ENCODE data around the gene CLCN5.
A peak's percentile ranks its signal among the peaks of the same experiment; 100 is the strongest.

Gene CLCN5

GRCh38 chrX:49922291-49923241 is at the start of gene CLCN5:
CLCN5 (plus strand) TSS chrX:49922596; CDS start chrX:49925299, 2,703 bp downstream.
- TF ChIP-seq, protein P1, sequence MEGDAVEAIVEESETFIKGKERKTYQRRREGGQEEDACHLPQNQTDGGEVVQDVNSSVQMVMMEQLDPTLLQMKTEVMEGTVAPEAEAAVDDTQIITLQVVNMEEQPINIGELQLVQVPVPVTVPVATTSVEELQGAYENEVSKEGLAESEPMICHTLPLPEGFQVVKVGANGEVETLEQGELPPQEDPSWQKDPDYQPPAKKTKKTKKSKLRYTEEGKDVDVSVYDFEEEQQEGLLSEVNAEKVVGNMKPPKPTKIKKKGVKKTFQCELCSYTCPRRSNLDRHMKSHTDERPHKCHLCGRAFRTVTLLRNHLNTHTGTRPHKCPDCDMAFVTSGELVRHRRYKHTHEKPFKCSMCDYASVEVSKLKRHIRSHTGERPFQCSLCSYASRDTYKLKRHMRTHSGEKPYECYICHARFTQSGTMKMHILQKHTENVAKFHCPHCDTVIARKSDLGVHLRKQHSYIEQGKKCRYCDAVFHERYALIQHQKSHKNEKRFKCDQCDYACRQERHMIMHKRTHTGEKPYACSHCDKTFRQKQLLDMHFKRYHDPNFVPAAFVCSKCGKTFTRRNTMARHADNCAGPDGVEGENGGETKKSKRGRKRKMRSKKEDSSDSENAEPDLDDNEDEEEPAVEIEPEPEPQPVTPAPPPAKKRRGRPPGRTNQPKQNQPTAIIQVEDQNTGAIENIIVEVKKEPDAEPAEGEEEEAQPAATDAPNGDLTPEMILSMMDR (conservative IDR thresholded peaks at IDR 0.05; ENCODE audit: low read depth, low read length): no peak
- H3K4me3 ChIP-seq (ENCODE audit: low read length): peak within 1 kb of the TSS; percentile 64
- peak; percentile 65 for DNase-seq (ENCODE audit: low read depth)

- TF ChIP-seq, protein P1 (conservative IDR thresholded peaks at IDR 0.05; ENCODE audit: low read depth, low read length): peak; percentile 59
- DNase-seq (ENCODE audit: low read depth): peak; percentile 2
- H3K4me3 ChIP-seq (ENCODE audit: low read length): no peak overlapping the region
Observed at GRCh38 chrX:49876750-49877149, 45.6 kb upstream of the CLCN5 start.

- TF ChIP-seq, protein P1 (conservative IDR thresholded peaks at IDR 0.05; ENCODE audit: low read depth, low read length): no peak
- H3K4me3 ChIP-seq (ENCODE audit: low read length): no peak overlapping the region
- no peak for DNase-seq (ENCODE audit: low read depth)
Observed at GRCh38 chrX:49877397-49878101, 44.8 kb upstream of the CLCN5 start.

DNA sequence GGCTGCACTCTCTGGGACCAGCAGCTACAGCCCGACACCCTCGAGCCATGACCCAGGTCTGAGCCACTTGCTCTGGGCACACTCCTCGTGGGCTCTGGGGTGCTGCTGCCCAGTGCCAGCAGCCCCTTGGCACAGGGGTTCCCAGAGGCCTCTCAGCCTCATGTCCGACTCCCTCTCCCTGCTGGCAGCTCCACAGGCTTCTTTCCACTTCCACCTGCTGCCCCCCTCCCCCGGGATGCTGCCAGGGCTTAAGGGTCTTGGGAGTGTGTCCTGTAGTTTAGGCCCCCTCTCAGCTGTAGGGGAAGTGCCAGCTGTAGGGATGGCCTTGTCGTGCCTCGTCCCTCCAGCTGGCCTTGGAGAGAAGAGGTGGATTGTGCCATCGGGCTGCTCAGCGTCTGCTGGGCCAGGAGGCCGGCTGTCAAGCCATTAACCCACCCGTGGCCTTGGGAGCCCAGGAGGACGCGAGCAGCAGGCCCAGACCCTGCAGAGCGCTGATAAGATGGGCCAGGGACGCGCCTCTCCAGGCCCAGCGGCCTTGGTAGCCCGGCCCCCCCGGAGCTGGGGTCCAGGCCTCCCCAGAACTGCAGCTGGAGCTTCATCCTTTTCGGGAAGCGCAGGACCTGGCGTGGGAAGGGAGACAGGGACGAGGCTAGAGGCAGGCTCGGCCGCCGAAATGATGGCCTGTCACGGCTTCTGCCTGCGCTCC is 44.1 kb upstream of the CLCN5 start:
- no peak for DNase-seq (ENCODE audit: low read depth)
- TF ChIP-seq, protein P1 (conservative IDR thresholded peaks at IDR 0.05; ENCODE audit: low read depth, low read length): no peak
- H3K4me3 ChIP-seq (ENCODE audit: low read length): peak overlapping the region; percentile 54

DNA sequence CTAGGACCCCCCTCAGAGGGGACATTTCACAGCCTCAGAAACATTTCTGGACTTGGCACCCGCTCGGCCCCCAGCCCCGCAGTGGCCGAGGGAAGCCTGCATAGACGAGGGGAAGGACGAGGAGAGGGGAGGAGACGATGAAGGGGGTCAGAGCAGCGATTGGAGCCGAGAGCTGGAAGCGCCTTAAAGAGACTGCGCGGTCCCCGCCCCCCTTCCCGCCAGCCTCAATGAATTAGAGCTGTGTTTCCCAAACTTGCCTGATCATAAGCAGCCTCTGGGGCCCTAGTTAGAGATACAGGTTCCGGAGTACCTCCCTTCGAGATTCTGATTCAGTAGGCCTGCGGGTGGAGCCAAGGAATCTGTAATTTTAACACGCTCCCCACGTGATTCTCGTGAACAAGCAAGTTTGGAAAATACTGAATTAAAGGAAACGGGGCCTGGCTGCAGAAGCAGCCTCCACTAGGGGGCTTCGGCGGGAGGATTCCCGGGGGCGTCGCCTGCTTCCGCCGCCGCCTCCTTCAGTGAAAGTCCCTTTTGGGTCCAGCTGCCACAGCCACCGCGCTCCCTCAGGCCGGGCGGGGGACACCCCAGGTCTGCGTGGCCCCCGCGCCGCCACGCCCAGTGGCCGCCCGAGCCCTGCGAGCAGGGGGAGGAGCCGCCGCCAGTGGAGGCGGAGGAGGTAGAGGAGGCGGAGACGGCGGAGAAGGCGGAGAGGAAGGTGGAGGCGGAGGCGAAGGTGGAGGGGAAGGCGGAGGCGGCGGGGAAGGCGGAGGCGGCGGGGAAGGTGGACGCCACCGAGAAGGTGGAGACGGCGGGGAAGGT is 43.4 kb upstream of the CLCN5 start, which contains the start of gene USP27X:
TSS of gene USP27X (plus strand) at position 651 of the 822 bp plus-strand sequence. CDS start 824 bp downstream, outside the sequence.
- TF ChIP-seq, protein P1 (conservative IDR thresholded peaks at IDR 0.05; ENCODE audit: low read depth, low read length): peak; percentile 63
- peak within 1 kb of the TSS; percentile 54 for H3K4me3 ChIP-seq (ENCODE audit: low read length)
- peak; percentile 28 for DNase-seq (ENCODE audit: low read depth)

DNA sequence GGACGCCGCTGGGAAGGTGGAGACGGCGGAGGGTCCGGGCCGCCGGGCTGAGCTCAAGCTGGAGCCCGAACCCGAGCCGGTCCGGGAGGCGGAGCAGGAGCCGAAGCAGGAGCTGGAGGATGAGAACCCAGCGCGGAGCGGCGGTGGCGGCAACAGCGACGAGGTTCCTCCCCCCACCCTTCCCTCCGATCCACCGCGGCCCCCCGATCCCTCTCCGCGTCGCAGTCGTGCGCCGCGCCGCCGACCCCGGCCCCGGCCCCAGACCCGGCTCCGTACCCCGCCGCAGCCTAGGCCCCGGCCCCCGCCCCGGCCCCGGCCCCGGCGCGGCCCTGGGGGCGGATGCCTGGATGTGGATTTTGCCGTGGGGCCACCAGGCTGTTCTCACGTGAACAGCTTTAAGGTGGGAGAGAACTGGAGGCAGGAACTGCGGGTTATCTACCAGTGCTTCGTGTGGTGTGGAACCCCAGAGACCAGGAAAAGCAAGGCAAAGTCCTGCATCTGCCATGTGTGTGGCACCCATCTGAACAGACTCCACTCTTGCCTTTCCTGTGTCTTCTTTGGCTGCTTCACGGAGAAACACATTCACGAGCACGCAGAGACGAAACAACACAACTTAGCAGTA is 42.6 kb upstream of the CLCN5 start:
- TF ChIP-seq, protein P1 (conservative IDR thresholded peaks at IDR 0.05; ENCODE audit: low read depth, low read length): no peak
- H3K4me3 ChIP-seq (ENCODE audit: low read length): peak overlapping the region; percentile 54
- DNase-seq (ENCODE audit: low read depth): no peak

Measured in retinal pigment epithelial cell (primary cell).